ENCODE results near the gene OR2J3. TPM values are rescaled to one million over a fixed set of nuclear protein-coding genes. Genes with fewer than 3 reads are reported as not detected.
"Not testable (repeated sequence)": the region's sequence is repeated elsewhere in the genome, so short reads cannot be mapped to it uniquely, and the experiment has no call there.

OR2J3 gene
- total and polyA plus RNA-seq, 2 donors (not counting 3 experiments of a cell fraction or from before 2014, with no cell fraction given): not detected

GRCh38 chr6:29155182-29155581 is 47.3 kb downstream of the OR2J3 start:
- H3K27ac ChIP-seq (ENCODE audit: insufficient read depth, low read depth, low read length); BruUV-seq (replicated peaks); FAIRE-seq; dilution Hi-C loops (cut with MboI; ENCODE audit: extremely low pct_ligation_motif_present, low sequenced_read_pairs); H3K9ac ChIP-seq (replicated peaks; ENCODE audit: extremely low read depth, insufficient read depth, low read length); H3K4me2 ChIP-seq (ENCODE audit: insufficient read depth, low read length); H3K36me3 ChIP-seq (ENCODE audit: control insufficient read depth in 2 of 2, extremely low read depth in 1 of 2, insufficient read depth in 2 of 2, low read length in 2 of 2); H3K4me1 ChIP-seq (ENCODE audit: control insufficient read depth, extremely low read depth, insufficient read depth, low read length); H3K79me2 ChIP-seq (ENCODE audit: control insufficient read depth, insufficient read depth, low read length); DNase-seq (ENCODE audit: low read depth, low spot score); H2AFZ ChIP-seq (ENCODE audit: low read depth, low read length); CTCF ChIA-PET; POLR2A ChIA-PET; H3K4me3 ChIP-seq (replicated peaks in 1 of 3; ENCODE audit: insufficient read depth in 1 of 3, low read depth in 1 of 3, low read length in 3 of 3); H3K9me1 ChIP-seq (replicated peaks; ENCODE audit: control insufficient read depth, extremely low read depth, insufficient read depth, low read length); H4K20me1 ChIP-seq (replicated peaks; ENCODE audit: control insufficient read depth, extremely low read depth, insufficient read depth, low read length); intact Hi-C loops (cut with micrococcal nuclease); H3K9me3 ChIP-seq (replicated peaks; ENCODE audit: control insufficient read depth, insufficient read depth, low read length); H3K27me3 ChIP-seq (ENCODE audit: control insufficient read depth in 2 of 2, insufficient read depth in 2 of 2, low read length in 2 of 2): not testable (repeated sequence)

GRCh38 chr6:29159922-29160321 is 52.1 kb downstream of the OR2J3 start:
- H3K9me3 ChIP-seq (replicated peaks; ENCODE audit: control insufficient read depth, insufficient read depth, low read length); H4K20me1 ChIP-seq (replicated peaks; ENCODE audit: control insufficient read depth, extremely low read depth, insufficient read depth, low read length); H3K79me2 ChIP-seq (ENCODE audit: control insufficient read depth, insufficient read depth, low read length); H3K9ac ChIP-seq (replicated peaks; ENCODE audit: extremely low read depth, insufficient read depth, low read length); CTCF ChIA-PET; H2AFZ ChIP-seq (ENCODE audit: low read depth, low read length); H3K27me3 ChIP-seq (ENCODE audit: control insufficient read depth in 2 of 2, insufficient read depth in 2 of 2, low read length in 2 of 2); DNase-seq (ENCODE audit: low read depth, low spot score); H3K36me3 ChIP-seq (ENCODE audit: control insufficient read depth in 2 of 2, extremely low read depth in 1 of 2, insufficient read depth in 2 of 2, low read length in 2 of 2); POLR2A ChIA-PET; H3K4me1 ChIP-seq (ENCODE audit: control insufficient read depth, extremely low read depth, insufficient read depth, low read length); FAIRE-seq; H3K4me2 ChIP-seq (ENCODE audit: insufficient read depth, low read length); H3K4me3 ChIP-seq (replicated peaks in 1 of 3; ENCODE audit: insufficient read depth in 1 of 3, low read depth in 1 of 3, low read length in 3 of 3); dilution Hi-C loops (cut with MboI; ENCODE audit: extremely low pct_ligation_motif_present, low sequenced_read_pairs); H3K9me1 ChIP-seq (replicated peaks; ENCODE audit: control insufficient read depth, extremely low read depth, insufficient read depth, low read length); BruUV-seq (replicated peaks); intact Hi-C loops (cut with micrococcal nuclease); H3K27ac ChIP-seq (ENCODE audit: insufficient read depth, low read depth, low read length): not testable (repeated sequence)

Other genes starting within 250 kb of the OR2J3 start
- 67.5 and 69.2 TPM in 2 replicates for gene TRIM27, start 184.1 kb upstream of the OR2J3 start, total RNA-seq
- 67.1 and 71.9 TPM in 2 replicates for gene TRIM27, start 184.1 kb upstream of the OR2J3 start, polyA plus RNA-seq
- 0.35 and 0.55 TPM in 2 replicates for gene ZNF311, start 102.7 kb upstream of the OR2J3 start, total RNA-seq
- 0.26 and 0.33 TPM in 2 replicates for gene ZNF311, start 102.7 kb upstream of the OR2J3 start, polyA plus RNA-seq
- not detected in 2 replicates for gene OR2W1, start 62.9 kb upstream of the OR2J3 start, total RNA-seq
- gene OR2W1, start 62.9 kb upstream of the OR2J3 start, polyA plus RNA-seq: not detected in 2 replicates
- gene OR2B3, start 20.7 kb upstream of the OR2J3 start, total RNA-seq: not detected in 2 replicates
- not detected in 2 replicates for gene OR2B3, start 20.7 kb upstream of the OR2J3 start, polyA plus RNA-seq
- not detected in 2 replicates for gene OR2J1, start 8.6 kb upstream of the OR2J3 start, total RNA-seq
- gene OR2J1, start 8.6 kb upstream of the OR2J3 start, polyA plus RNA-seq: not detected in 2 replicates
- not detected in 2 replicates for gene OR2J2, start 62.8 kb downstream of the OR2J3 start, total RNA-seq
- gene OR2J2, start 62.8 kb downstream of the OR2J3 start, polyA plus RNA-seq: not detected in 2 replicates
- gene OR14J1, start 193.6 kb downstream of the OR2J3 start, total RNA-seq: not detected in 2 replicates
- not detected in 2 replicates for gene OR14J1, start 193.6 kb downstream of the OR2J3 start, polyA plus RNA-seq